Measurements from ENCODE around the gene SCYGR4. TPM values are rescaled to one million over a fixed set of nuclear protein-coding genes. Genes with fewer than 3 reads are reported as not detected.
A peak's percentile ranks its signal among the peaks of the same experiment; 100 is the strongest.

SCYGR4 gene
- total and polyA plus RNA-seq, 10 of the 15 experiments (the other 5 are each of a cell fraction or from before 2014, with no cell fraction given), result 0.11 TPM; not detected in 9

DNA sequence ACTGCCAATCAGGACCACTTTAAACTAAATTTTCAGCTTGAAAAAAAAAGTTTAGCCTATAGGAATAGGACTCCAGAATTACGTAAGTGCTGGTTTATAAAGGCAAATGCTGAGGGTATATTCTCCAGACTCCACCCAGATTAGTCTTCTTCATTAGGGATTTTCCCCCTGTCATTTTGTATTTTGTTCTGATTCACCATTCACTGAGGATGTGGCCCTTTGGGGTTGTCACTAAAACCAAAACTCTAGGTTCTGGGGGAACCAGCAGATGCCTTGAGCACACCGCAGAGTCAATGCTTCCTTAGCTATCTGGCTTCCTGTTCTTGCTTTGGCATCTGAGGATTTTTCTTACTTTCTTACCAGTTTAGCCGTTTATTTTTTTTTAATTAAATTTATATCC, 10.5 kb downstream of the SCYGR4 start (continued):
- TF ChIP-seq, protein P1, sequence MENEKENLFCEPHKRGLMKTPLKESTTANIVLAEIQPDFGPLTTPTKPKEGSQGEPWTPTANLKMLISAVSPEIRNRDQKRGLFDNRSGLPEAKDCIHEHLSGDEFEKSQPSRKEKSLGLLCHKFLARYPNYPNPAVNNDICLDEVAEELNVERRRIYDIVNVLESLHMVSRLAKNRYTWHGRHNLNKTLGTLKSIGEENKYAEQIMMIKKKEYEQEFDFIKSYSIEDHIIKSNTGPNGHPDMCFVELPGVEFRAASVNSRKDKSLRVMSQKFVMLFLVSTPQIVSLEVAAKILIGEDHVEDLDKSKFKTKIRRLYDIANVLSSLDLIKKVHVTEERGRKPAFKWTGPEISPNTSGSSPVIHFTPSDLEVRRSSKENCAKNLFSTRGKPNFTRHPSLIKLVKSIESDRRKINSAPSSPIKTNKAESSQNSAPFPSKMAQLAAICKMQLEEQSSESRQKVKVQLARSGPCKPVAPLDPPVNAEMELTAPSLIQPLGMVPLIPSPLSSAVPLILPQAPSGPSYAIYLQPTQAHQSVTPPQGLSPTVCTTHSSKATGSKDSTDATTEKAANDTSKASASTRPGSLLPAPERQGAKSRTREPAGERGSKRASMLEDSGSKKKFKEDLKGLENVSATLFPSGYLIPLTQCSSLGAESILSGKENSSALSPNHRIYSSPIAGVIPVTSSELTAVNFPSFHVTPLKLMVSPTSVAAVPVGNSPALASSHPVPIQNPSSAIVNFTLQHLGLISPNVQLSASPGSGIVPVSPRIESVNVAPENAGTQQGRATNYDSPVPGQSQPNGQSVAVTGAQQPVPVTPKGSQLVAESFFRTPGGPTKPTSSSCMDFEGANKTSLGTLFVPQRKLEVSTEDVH (IDR thresholded peaks at IDR 0.05; ENCODE audit: low read depth, partially characterized antibody), result no peak
- TF ChIP-seq KAT2A (conservative IDR thresholded peaks at IDR 0.05; ENCODE audit: control insufficient read depth, low read depth, low read length) (no peak), RAD51 (IDR thresholded peaks at IDR 0.05) (no peak), SREBF1 (IDR thresholded peaks at IDR 0.05; ENCODE audit: low read length) (no peak), HDAC6 (IDR thresholded peaks at IDR 0.05; ENCODE audit: unreplicated experiment) (no peak), WRNIP1 (IDR thresholded peaks at IDR 0.05; ENCODE audit: borderline replicate concordance, low read depth, low read length) (no peak), CBX5 (IDR thresholded peaks at IDR 0.05; ENCODE audit: low read depth) (no peak), CBFB (IDR thresholded peaks at IDR 0.05; ENCODE audit: low read depth) (no peak), SRF (IDR thresholded peaks at IDR 0.05; ENCODE audit: low read depth in 2 of 2, low read length in 2 of 2) (no peak), MEF2A (IDR thresholded peaks at IDR 0.05; ENCODE audit: insufficient read depth, low read depth, low read length) (no peak), BCL11A (IDR thresholded peaks at IDR 0.05; ENCODE audit: low read depth, low read length) (peak; percentile 49; the same call in 1 of the 2 replicates), BMI1 (IDR thresholded peaks at IDR 0.05; ENCODE audit: borderline replicate concordance) (no peak), SIX5 (IDR thresholded peaks at IDR 0.05; ENCODE audit: low read depth, low read length, severe bottlenecking) (no peak), MEF2B (IDR thresholded peaks at IDR 0.05; ENCODE audit: partially characterized antibody, poor library complexity, severe bottlenecking) (no peak), CHD2 (IDR thresholded peaks at IDR 0.05; ENCODE audit: borderline replicate concordance, low read depth, low read length) (no peak), FOXK2 (IDR thresholded peaks at IDR 0.05) (no peak), NFXL1 (IDR thresholded peaks at IDR 0.05; ENCODE audit: borderline replicate concordance) (no peak), YY1 (IDR thresholded peaks at IDR 0.05; ENCODE audit: low read depth, low read length) (0 out of 2 replicates have a peak, but pooled peaks have one; percentile 27), RCOR1 (conservative IDR thresholded peaks at IDR 0.05; ENCODE audit: low read depth, low read length) (no peak), POU2F2 (IDR thresholded peaks at IDR 0.05; ENCODE audit: borderline replicate concordance, low read depth, low read length) (peak; percentile 40; the same call in 1 of the 3 replicates), HDGF (IDR thresholded peaks at IDR 0.05) (no peak), CHD1 (IDR thresholded peaks at IDR 0.05; ENCODE audit: low read depth, low read length) (no peak), ZZZ3 (IDR thresholded peaks at IDR 0.05; ENCODE audit: control insufficient read depth, insufficient read length, low read depth) (no peak), CHD4 (IDR thresholded peaks at IDR 0.05) (no peak)
- TF ChIP-seq, protein P2, sequence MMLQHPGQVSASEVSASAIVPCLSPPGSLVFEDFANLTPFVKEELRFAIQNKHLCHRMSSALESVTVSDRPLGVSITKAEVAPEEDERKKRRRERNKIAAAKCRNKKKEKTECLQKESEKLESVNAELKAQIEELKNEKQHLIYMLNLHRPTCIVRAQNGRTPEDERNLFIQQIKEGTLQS (IDR thresholded peaks at IDR 0.05; ENCODE audit: borderline replicate concordance, extremely low read depth, low read depth, low read length), result no peak
- TF ChIP-seq, protein P3, sequence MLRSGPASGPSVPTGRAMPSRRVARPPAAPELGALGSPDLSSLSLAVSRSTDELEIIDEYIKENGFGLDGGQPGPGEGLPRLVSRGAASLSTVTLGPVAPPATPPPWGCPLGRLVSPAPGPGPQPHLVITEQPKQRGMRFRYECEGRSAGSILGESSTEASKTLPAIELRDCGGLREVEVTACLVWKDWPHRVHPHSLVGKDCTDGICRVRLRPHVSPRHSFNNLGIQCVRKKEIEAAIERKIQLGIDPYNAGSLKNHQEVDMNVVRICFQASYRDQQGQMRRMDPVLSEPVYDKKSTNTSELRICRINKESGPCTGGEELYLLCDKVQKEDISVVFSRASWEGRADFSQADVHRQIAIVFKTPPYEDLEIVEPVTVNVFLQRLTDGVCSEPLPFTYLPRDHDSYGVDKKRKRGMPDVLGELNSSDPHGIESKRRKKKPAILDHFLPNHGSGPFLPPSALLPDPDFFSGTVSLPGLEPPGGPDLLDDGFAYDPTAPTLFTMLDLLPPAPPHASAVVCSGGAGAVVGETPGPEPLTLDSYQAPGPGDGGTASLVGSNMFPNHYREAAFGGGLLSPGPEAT (IDR thresholded peaks at IDR 0.05; ENCODE audit: low read depth), result peak; percentile 42; the same call in 1 of the 2 replicates
- TF ChIP-seq, protein P4, sequence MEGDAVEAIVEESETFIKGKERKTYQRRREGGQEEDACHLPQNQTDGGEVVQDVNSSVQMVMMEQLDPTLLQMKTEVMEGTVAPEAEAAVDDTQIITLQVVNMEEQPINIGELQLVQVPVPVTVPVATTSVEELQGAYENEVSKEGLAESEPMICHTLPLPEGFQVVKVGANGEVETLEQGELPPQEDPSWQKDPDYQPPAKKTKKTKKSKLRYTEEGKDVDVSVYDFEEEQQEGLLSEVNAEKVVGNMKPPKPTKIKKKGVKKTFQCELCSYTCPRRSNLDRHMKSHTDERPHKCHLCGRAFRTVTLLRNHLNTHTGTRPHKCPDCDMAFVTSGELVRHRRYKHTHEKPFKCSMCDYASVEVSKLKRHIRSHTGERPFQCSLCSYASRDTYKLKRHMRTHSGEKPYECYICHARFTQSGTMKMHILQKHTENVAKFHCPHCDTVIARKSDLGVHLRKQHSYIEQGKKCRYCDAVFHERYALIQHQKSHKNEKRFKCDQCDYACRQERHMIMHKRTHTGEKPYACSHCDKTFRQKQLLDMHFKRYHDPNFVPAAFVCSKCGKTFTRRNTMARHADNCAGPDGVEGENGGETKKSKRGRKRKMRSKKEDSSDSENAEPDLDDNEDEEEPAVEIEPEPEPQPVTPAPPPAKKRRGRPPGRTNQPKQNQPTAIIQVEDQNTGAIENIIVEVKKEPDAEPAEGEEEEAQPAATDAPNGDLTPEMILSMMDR (IDR thresholded peaks at IDR 0.05 in 2 of 3, conservative IDR thresholded peaks at IDR 0.05 in 1 of 3; ENCODE audit: control insufficient read depth in 2 of 3, extremely low read depth in 1 of 3, insufficient read depth in 1 of 3, low read depth in 3 of 3, low read length in 3 of 3), result no peak

Data from GM12878 (cell line).